OCI-LY7 (cell line): ENCODE measurements around the gene CHST8.

Experiments used
- EZH2phosphoT487 ChIP-seq: fragments of 200-600 bp; sonication (generic); IDR thresholded peaks from 2 replicates; pipeline ENCODE4 v1.6.1; 2018; ENCODE audit warnings: low read depth, borderline replicate concordance, mild to moderate bottlenecking, mixed run types, antibody characterized with exemption, low read length, moderate library complexity, mixed read lengths
- TF ChIP-seq, protein P1 (sequence below): fragments of 200-600 bp; sonication (generic); conservative IDR thresholded peaks from 2 replicates; pipeline ENCODE4 v1.5.1; 2014; ENCODE audit warnings: mild to moderate bottlenecking, antibody characterized with exemption, low read length, moderate library complexity, mixed read lengths

- TF ChIP-seq, protein P1, sequence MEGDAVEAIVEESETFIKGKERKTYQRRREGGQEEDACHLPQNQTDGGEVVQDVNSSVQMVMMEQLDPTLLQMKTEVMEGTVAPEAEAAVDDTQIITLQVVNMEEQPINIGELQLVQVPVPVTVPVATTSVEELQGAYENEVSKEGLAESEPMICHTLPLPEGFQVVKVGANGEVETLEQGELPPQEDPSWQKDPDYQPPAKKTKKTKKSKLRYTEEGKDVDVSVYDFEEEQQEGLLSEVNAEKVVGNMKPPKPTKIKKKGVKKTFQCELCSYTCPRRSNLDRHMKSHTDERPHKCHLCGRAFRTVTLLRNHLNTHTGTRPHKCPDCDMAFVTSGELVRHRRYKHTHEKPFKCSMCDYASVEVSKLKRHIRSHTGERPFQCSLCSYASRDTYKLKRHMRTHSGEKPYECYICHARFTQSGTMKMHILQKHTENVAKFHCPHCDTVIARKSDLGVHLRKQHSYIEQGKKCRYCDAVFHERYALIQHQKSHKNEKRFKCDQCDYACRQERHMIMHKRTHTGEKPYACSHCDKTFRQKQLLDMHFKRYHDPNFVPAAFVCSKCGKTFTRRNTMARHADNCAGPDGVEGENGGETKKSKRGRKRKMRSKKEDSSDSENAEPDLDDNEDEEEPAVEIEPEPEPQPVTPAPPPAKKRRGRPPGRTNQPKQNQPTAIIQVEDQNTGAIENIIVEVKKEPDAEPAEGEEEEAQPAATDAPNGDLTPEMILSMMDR: no peak
- TF ChIP-seq EZH2phosphoT487: no peak
Measured at GRCh38 chr19:33756177-33756576, 134.4 kb downstream of the CHST8 start.
